IPS-20b (cell line): ENCODE data around the gene UBR4.

Experiments
- H3K27ac ChIP-seq: one replicate; pipeline ENCODE4 v1.5.1; 2013; ENCODE audit warnings: low read length
- H3K27me3 ChIP-seq: 2 replicates; pipeline ENCODE4 v1.6.1; 2013; ENCODE audit warnings: mild to moderate bottlenecking, low read length, inconsistent platforms; ENCODE audit not compliant: insufficient read depth
- H3K36me3 ChIP-seq: 2 replicates; pipeline ENCODE4 v1.6.1; 2013; ENCODE audit warnings: low read depth, mild to moderate bottlenecking, inconsistent platforms, low read length, moderate library complexity; ENCODE audit not compliant: insufficient read depth
- H3K4me1 ChIP-seq: 2 replicates; pipeline ENCODE4 v1.6.1; 2013; ENCODE audit warnings: mild to moderate bottlenecking, control low read depth, inconsistent platforms, low read length, moderate library complexity; ENCODE audit not compliant: insufficient read depth
- H3K4me3 ChIP-seq: 2 replicates; pipeline ENCODE4 v1.5.1; 2013; ENCODE audit warnings: mild to moderate bottlenecking, low read length, inconsistent platforms
- H3K9ac ChIP-seq: 2 replicates; pipeline ENCODE4 v1.6.1; 2013; ENCODE audit warnings: low read depth, mild to moderate bottlenecking, inconsistent platforms, low read length, moderate library complexity
- H3K9me3 ChIP-seq: 2 replicates; pipeline ENCODE4 v1.6.1; 2013; ENCODE audit warnings: mild to moderate bottlenecking, low read depth, low read length, inconsistent platforms; ENCODE audit not compliant: insufficient read depth

UBR4 gene

DNA sequence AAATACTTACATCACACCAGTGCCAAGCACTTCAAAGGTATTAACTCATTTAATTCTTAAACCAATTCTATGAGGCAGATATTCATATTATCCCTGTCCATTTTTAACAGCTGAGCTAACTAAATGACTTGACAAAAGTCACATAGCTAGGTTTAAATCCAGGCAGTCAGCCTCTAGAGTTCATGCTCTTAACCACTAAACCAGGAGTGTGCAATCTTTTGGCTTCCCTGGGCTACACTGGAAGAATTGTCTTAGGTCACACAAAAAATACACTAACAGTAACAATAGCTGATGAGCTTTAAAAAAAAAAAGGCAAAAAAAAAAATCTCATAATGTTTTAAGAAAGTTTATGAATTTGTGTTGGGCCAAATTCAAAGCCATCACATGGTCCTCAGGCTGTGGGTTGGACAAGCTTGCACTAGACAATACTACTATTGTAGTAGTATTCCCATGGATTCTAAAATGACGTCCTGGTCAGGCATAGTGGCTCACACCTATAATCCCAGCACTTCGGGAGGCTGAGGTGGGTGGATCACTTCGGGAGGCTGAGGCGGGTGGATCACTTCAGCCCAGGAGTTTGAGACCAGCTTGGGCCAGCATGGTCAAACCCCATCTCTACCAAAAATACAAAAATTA is 10.0 kb downstream of the UBR4 start:
- no peaks in the 10 kb centered on the region for H3K4me1 ChIP-seq
- H3K9ac ChIP-seq, result no peak overlapping the region
- peaks cover 70% of the 10 kb centered on the region for H3K36me3 ChIP-seq

DNA sequence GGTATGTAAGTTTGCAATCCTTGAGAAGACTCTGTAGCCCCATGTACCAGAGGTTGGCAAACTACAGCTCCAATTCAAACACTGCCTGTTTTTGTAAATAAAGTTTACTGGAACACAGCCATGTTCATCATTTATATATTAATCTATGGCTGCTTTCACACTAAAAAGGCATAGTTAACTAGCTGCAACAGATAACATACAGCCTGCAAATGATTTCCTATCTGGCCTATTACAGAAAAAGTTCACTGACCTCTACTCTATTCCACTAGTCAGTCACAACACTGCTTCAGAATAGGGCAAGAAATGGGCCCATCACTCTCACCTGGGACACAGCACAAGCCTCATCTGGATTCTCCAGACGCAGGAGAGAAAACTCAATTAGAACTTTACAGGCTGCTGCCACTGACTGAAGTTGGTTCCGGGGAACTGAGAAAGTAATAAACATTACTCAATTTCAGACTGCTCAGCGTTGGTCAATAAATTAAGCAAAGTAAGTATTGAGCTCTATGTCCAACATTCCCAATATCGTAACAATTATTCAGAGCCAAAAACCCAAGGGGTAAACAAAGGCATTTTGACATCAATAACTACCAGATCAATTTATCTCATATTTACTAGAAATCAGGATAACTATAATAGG is 10.6 kb downstream of the UBR4 start:
- Histone ChIP-seq H3K36me3 (peaks cover 68% of the 10 kb centered on the region), H3K27me3 (no peaks in the 10 kb centered on the region), H3K9ac (no peak overlapping the region)

More for the DNA sequence above, 10.0 kb downstream of the UBR4 start:
- Histone ChIP-seq H3K27me3 (no peaks in the 10 kb centered on the region), H3K9me3 (no peaks in the 10 kb centered on the region), H3K27ac (no peak overlapping the region), H3K4me3 (no peak overlapping the region)

GRCh38 chr1:19198820-19199219 is 11.2 kb downstream of the UBR4 start:
- H3K4me1 ChIP-seq, result no peaks in the 10 kb centered on the region
- H3K36me3 ChIP-seq, result peaks cover 73% of the 10 kb centered on the region

More for the DNA sequence above, 10.6 kb downstream of the UBR4 start:
- no peaks in the 10 kb centered on the region for H3K9me3 ChIP-seq
- no peaks in the 10 kb centered on the region for H3K4me1 ChIP-seq
- no peak overlapping the region for H3K27ac ChIP-seq
- no peak overlapping the region for H3K4me3 ChIP-seq

GRCh38 chr1:19197845-19198244 is 12.2 kb downstream of the UBR4 start:
- no peaks in the 10 kb centered on the region for H3K27me3 ChIP-seq
- H3K36me3 ChIP-seq, result peaks cover 79% of the 10 kb centered on the region
- no peak overlapping the region for H3K4me3 ChIP-seq
- no peak overlapping the region for H3K9ac ChIP-seq
- no peaks in the 10 kb centered on the region for H3K4me1 ChIP-seq
- H3K27ac ChIP-seq, result no peak overlapping the region
- no peaks in the 10 kb centered on the region for H3K9me3 ChIP-seq

More at GRCh38 chr1:19198820-19199219, 11.2 kb downstream of the UBR4 start:
- no peaks in the 10 kb centered on the region for H3K9me3 ChIP-seq
- H3K9ac ChIP-seq, result no peak overlapping the region
- no peaks in the 10 kb centered on the region for H3K27me3 ChIP-seq
- no peak overlapping the region for H3K27ac ChIP-seq
- H3K4me3 ChIP-seq, result no peak overlapping the region

DNA sequence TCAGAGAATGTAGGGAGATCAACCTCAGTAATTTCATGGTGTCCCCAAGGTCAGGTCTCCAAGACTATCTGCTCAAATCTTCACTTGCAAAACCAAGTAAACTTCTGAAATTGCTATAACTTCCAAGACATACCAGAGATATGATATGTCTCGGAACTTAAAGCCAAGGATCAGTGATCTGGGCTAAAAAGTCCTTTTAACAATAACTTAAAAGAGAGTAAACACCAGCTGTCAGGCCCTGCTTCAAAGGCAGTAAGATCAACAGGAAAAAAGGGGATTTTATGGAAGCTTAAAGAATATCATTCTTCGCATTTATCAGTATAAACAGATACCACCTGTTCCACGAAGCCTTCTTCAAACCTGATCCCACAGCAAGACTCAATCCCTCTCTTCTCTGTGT is 13.7 kb downstream of the UBR4 start:
- Histone ChIP-seq H3K9me3 (no peaks in the 10 kb centered on the region), H3K4me3 (no peak overlapping the region), H3K9ac (no peak overlapping the region), H3K27me3 (no peaks in the 10 kb centered on the region), H3K4me1 (no peaks in the 10 kb centered on the region), H3K27ac (no peak overlapping the region), H3K36me3 (peaks cover 90% of the 10 kb centered on the region)

- Histone ChIP-seq H3K27me3 (no peaks in the 10 kb centered on the region), H3K4me3 (no peak overlapping the region), H3K4me1 (no peaks in the 10 kb centered on the region), H3K36me3 (peaks cover 88% of the 10 kb centered on the region), H3K27ac (no peak overlapping the region), H3K9me3 (no peaks in the 10 kb centered on the region), H3K9ac (no peak overlapping the region)
Observed at GRCh38 chr1:19193004-19193403, 17.1 kb downstream of the UBR4 start.

DNA sequence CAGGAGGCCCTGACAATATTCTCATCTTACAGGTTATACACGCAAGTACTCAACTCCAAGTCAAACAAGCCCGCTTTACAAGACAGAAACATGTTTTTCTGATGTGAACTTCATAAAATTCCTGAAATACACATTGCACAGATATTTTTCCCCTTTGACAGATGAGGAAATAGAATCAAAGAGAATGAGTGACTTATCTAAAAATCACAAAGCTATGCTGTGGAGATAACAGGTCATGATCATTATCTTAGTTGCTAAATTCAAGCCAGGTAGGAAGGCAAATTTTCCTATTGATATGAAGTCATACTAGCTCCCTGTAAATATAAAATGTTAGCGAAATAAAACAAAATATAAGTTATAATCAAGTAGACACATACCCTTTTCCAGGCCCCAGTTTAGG is 18.3 kb downstream of the UBR4 start:
- Histone ChIP-seq H3K4me3 (no peak overlapping the region), H3K9ac (no peak overlapping the region), H3K9me3 (no peaks in the 10 kb centered on the region), H3K27ac (no peak overlapping the region), H3K27me3 (no peaks in the 10 kb centered on the region), H3K4me1 (no peaks in the 10 kb centered on the region), H3K36me3 (peaks cover 87% of the 10 kb centered on the region)

GRCh38 chr1:19190468-19190867 is 19.6 kb downstream of the UBR4 start:
- no peak overlapping the region for H3K9ac ChIP-seq
- no peaks in the 10 kb centered on the region for H3K9me3 ChIP-seq
- H3K27ac ChIP-seq, result no peak overlapping the region
- H3K4me1 ChIP-seq, result no peaks in the 10 kb centered on the region
- H3K36me3 ChIP-seq, result peaks cover 87% of the 10 kb centered on the region
- no peaks in the 10 kb centered on the region for H3K27me3 ChIP-seq
- H3K4me3 ChIP-seq, result no peak overlapping the region

- H3K27me3 ChIP-seq, result no peaks in the 10 kb centered on the region
- no peak overlapping the region for H3K27ac ChIP-seq
- peaks cover 96% of the 10 kb centered on the region for H3K36me3 ChIP-seq
- no peaks in the 10 kb centered on the region for H3K9me3 ChIP-seq
- H3K4me3 ChIP-seq, result no peak overlapping the region
- no peak overlapping the region for H3K9ac ChIP-seq
- H3K4me1 ChIP-seq, result no peaks in the 10 kb centered on the region
Observed at GRCh38 chr1:19189270-19189669, 20.8 kb downstream of the UBR4 start.

DNA sequence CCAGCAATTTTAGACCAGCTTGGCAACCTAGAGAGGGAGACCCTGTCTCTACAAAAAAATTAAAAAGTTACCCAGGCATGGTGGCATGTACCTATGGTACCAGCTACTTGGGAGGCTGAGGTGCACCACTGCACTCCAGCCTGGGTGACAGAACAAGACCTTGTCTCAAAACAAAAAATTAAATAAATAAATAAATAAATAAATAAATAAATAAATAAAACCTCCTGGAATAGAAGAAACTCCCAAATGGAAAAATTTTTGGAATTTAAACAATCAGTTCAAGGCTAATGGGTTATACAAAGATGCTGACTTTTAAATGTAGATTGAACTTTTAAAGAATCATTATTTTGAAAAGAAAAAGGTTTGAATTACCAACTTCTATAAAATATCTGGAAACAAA is 22.2 kb downstream of the UBR4 start:
- H3K9me3 ChIP-seq, result no peaks in the 10 kb centered on the region
- H3K36me3 ChIP-seq, result peaks cover 96% of the 10 kb centered on the region
- H3K4me1 ChIP-seq, result no peaks in the 10 kb centered on the region
- no peaks in the 10 kb centered on the region for H3K27me3 ChIP-seq
- H3K4me3 ChIP-seq, result no peak overlapping the region
- H3K9ac ChIP-seq, result no peak overlapping the region
- H3K27ac ChIP-seq, result no peak overlapping the region

GRCh38 chr1:19186001-19186400 is 24.1 kb downstream of the UBR4 start:
- Histone ChIP-seq H3K4me1 (no peaks in the 10 kb centered on the region), H3K27ac (no peak overlapping the region), H3K27me3 (no peaks in the 10 kb centered on the region), H3K4me3 (no peak overlapping the region), H3K36me3 (peaks cover 97% of the 10 kb centered on the region), H3K9me3 (no peaks in the 10 kb centered on the region), H3K9ac (no peak overlapping the region)

DNA sequence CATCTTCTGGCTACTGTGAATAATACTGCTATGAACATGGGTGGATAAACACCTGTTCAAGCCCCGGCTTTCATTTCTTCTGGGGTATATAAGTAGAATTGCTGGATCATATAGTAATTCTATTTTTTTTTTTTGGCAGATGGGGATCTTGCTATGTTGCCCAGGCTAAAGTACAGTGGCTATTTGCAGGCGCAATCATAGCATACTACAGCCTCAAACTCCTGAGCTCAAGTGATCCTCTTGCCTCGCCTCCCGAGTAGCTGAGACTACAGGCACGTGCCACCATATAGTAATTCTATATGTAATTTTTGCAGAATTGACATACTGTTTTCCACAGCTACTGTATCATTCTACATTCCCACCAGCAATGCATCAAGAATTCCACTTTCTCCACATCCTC is 27.8 kb downstream of the UBR4 start:
- peaks cover 100% of the 10 kb centered on the region for H3K36me3 ChIP-seq
- H3K9ac ChIP-seq, result no peak overlapping the region
- no peaks in the 10 kb centered on the region for H3K9me3 ChIP-seq
- no peak overlapping the region for H3K4me3 ChIP-seq
- H3K27ac ChIP-seq, result no peak overlapping the region
- H3K4me1 ChIP-seq, result no peaks in the 10 kb centered on the region
- no peaks in the 10 kb centered on the region for H3K27me3 ChIP-seq
